HCT116 (cell line): ENCODE results near the gene WRAP53. TPM values are rescaled to one million over a fixed set of nuclear protein-coding genes. Genes with fewer than 3 reads are reported as not detected.

Experiments
- ATAC-seq: fragments of 200-7000 bp; cut with Tn5 transposase; 2 replicates; pipeline ENCODE4 v1.9.1; 2020; ENCODE audit warnings: mild to moderate bottlenecking, moderate library complexity
- BruUV-seq: library from RNA; stranded (reverse); fragments of 400-500 nt; replicated peaks from 2 replicates; lab custom pipeline; 2021; lab: Mats Ljungman, UMichigan
- CTCF ChIA-PET: fragments of 300-600 bp; sonication (Branson Sonifier 250); formaldehyde crosslinking; loops from one replicate; lab custom pipeline; 2021; ENCODE audit warnings: antibody characterized with exemption; lab: Charles Lee
- POLR2A ChIA-PET: fragments of 300-600, 350-600 bp; sonication (Branson Sonifier 250); formaldehyde crosslinking; loops from one replicate; lab custom pipeline; 2021; ENCODE audit warnings: antibody characterized with exemption; lab: Charles Lee
- RAD21 ChIA-PET, 2 experiments: fragments of 300-600 bp; sonication (Branson Sonifier 250); formaldehyde crosslinking; loops; one replicate each; lab custom pipeline; 2023; ENCODE audit warnings: low total read pairs in 2 of 2; ENCODE audit not compliant: uncharacterized antibody in 2 of 2, unreplicated experiment in 2 of 2, low non-redundant PET in 1 of 2; lab: Charles Lee
- DNase-seq: peaks from one replicate; pipeline ENCODE4 v3.0.0-alpha.2; 2010; ENCODE audit warnings: low read depth, low spot score
- H2AFZ ChIP-seq: fragments of 200-600 bp; shearing (Covaris generic), sonication (generic); 2 replicates; pipeline ENCODE4 v1.6.1; 2017; ENCODE audit warnings: low read depth, mixed run types, mixed read lengths, antibody characterized with exemption, low read length; ENCODE audit not compliant: poor library complexity, severe bottlenecking
- H3K27ac ChIP-seq: 2 replicates; pipeline ENCODE4 v1.5.1; 2012; ENCODE audit warnings: low read depth, low read length
- H3K27me3 ChIP-seq: fragments of 200-600 bp; sonication (generic); 2 replicates; pipeline ENCODE4 v1.6.1; 2016; ENCODE audit warnings: mixed run types, low read length, mixed read lengths; ENCODE audit not compliant: insufficient read depth
- H3K36me3 ChIP-seq, 2 experiments: fragments of 200-500 bp in 1 of 2; fragments of 200-600 bp in 1 of 2; sonication (Bioruptor generic) in 1 of 2; sonication (generic) in 1 of 2; 2 replicates each; pipeline versions ENCODE4 v1.5.1 to v1.6.1; 2014 to 2016; ENCODE audit warnings: low read length in 2 of 2, inconsistent platforms in 1 of 2, mixed read lengths in 1 of 2, mixed run types in 1 of 2; ENCODE audit not compliant: insufficient read depth in 2 of 2, control insufficient read depth in 1 of 2
- H3K4me1 ChIP-seq, 2 experiments: fragments of 200-600 bp in 1 of 2; sonication (generic) in 1 of 2; 2 replicates each; pipeline versions ENCODE4 v1.5.1 to v1.6.1; 2012 to 2017; ENCODE audit warnings: low read length in 2 of 2, inconsistent platforms in 1 of 2, mild to moderate bottlenecking in 1 of 2, mixed read lengths in 1 of 2, mixed run types in 1 of 2, moderate library complexity in 1 of 2; ENCODE audit not compliant: insufficient read depth in 2 of 2, control insufficient read depth in 1 of 2
- H3K4me2 ChIP-seq: fragments of 200-600 bp; sonication (generic); 2 replicates; pipeline ENCODE4 v1.6.1; 2017; ENCODE audit warnings: mixed run types, low read length, mixed read lengths
- H3K4me3 ChIP-seq, 2 experiments: fragments of 200-600 bp in 1 of 2; sonication (generic) in 1 of 2; replicated peaks in 1 of 2; 2 replicates each; pipeline ENCODE4 v1.5.1; 2011 to 2016; ENCODE audit warnings: low read length in 2 of 2, control low read depth in 1 of 2, low read depth in 1 of 2, mild to moderate bottlenecking in 1 of 2, mixed read lengths in 1 of 2, mixed run types in 1 of 2
- H3K79me2 ChIP-seq: fragments of 200-600 bp; sonication (generic); 2 replicates; pipeline ENCODE4 v1.6.1; 2017; ENCODE audit warnings: mild to moderate bottlenecking, mixed run types, low read length, moderate library complexity, mixed read lengths; ENCODE audit not compliant: insufficient read depth
- H3K9ac ChIP-seq: fragments of 200-600 bp; sonication (generic); 2 replicates; pipeline ENCODE4 v1.6.1; 2016; ENCODE audit warnings: low read length, mixed read lengths
- H3K9me2 ChIP-seq: fragments of 200-600 bp; sonication (generic), shearing (Covaris generic); 2 replicates; pipeline ENCODE4 v1.6.1; 2017; ENCODE audit warnings: mixed run types, mild to moderate bottlenecking, moderate library complexity; ENCODE audit not compliant: insufficient read depth
- H3K9me3 ChIP-seq, 2 experiments: fragments of 200-500 bp in 1 of 2; fragments of 200-600 bp in 1 of 2; sonication (Bioruptor generic) in 1 of 2; sonication (generic) in 1 of 2; 2 replicates each; pipeline ENCODE4 v1.6.1; 2014 to 2017; ENCODE audit warnings: low read length in 2 of 2, mixed read lengths in 2 of 2, inconsistent platforms in 1 of 2, low read depth in 1 of 2, mild to moderate bottlenecking in 1 of 2, mixed run types in 1 of 2, moderate library complexity in 1 of 2; ENCODE audit not compliant: control insufficient read depth in 1 of 2, insufficient read depth in 1 of 2
- H4K20me1 ChIP-seq: fragments of 200-600 bp; sonication (generic), shearing (Covaris generic); 2 replicates; pipeline ENCODE4 v1.6.1; 2017; ENCODE audit warnings: mixed run types, mild to moderate bottlenecking, moderate library complexity; ENCODE audit not compliant: insufficient read depth
- ATF3 ChIP-seq: IDR thresholded peaks from 2 replicates; pipeline ENCODE4 v1.6.1; 2012
- EGR1 ChIP-seq: IDR thresholded peaks from 2 replicates; pipeline ENCODE4 v1.6.1; 2012; ENCODE audit warnings: low read depth
- EZH2phosphoT487 ChIP-seq: fragments of 200-600 bp; IDR thresholded peaks from 2 replicates; pipeline ENCODE4 v1.6.1; 2018; ENCODE audit warnings: antibody characterized with exemption, borderline replicate concordance
- POLR2AphosphoS5 ChIP-seq: IDR thresholded peaks from 2 replicates; pipeline ENCODE4 v1.6.1; 2011; ENCODE audit warnings: mild to moderate bottlenecking, low read depth, low read length, moderate library complexity
- RAD21 ChIP-seq: IDR thresholded peaks from 2 replicates; pipeline ENCODE4 v1.6.1; 2012; ENCODE audit warnings: low read depth, mild to moderate bottlenecking
- SIN3A ChIP-seq: IDR thresholded peaks from 2 replicates; pipeline ENCODE4 v1.6.1; 2012; ENCODE audit warnings: low read depth
- SRF ChIP-seq: IDR thresholded peaks from 2 replicates; pipeline ENCODE4 v1.6.1; 2012; ENCODE audit warnings: low read depth
- YY1 ChIP-seq: IDR thresholded peaks from 2 replicates; pipeline ENCODE4 v1.6.1; 2011; ENCODE audit warnings: low read length, low read depth, moderate library complexity, mild to moderate bottlenecking; ENCODE audit not compliant: insufficient replicate concordance; ENCODE audit errors: extremely low read depth
- ZFX ChIP-seq: fragments of 450-650 bp; IDR thresholded peaks from 2 replicates; pipeline ENCODE4 v1.6.1; 2017
- ZNF274 ChIP-seq: fragments of 200-500 bp; sonication (Bioruptor generic); IDR thresholded peaks from 2 replicates; pipeline ENCODE4 v1.6.1; 2014; ENCODE audit warnings: mild to moderate bottlenecking, low read depth, low read length, inconsistent platforms
- intact Hi-C: fragments of 100-400 bp; cut with micrococcal nuclease; formaldehyde crosslinking; loops from 2 replicates; pipeline ENCODE4 v1.10.0; 2022
- total RNA-seq: library from RNA; stranded (reverse); gene quantifications from one replicate; pipeline ENCODE4 v1.2.1, GENCODE V29; 2021; ENCODE audit not compliant: unreplicated experiment
- TF ChIP-seq, protein P1 (sequence below), 3 experiments: fragments of 200-600 bp in 1 of 3; sonication (generic) in 1 of 3; IDR thresholded peaks in 2 of 3; conservative IDR thresholded peaks in 1 of 3; 2 replicates each; pipeline ENCODE4 v1.5.1; 2012 to 2017; ENCODE audit warnings: low read depth in 2 of 3, low read length in 2 of 3, antibody characterized with exemption in 1 of 3, borderline replicate concordance in 1 of 3, control low read depth in 1 of 3, mild to moderate bottlenecking in 1 of 3, mixed read lengths in 1 of 3, mixed run types in 1 of 3, moderate library complexity in 1 of 3; ENCODE audit not compliant: insufficient read depth in 1 of 3
- TF ChIP-seq, protein P2 (sequence below): IDR thresholded peaks from 2 replicates; pipeline ENCODE4 v1.6.1; 2011; ENCODE audit warnings: mild to moderate bottlenecking, low read length, moderate library complexity; ENCODE audit not compliant: insufficient replicate concordance; ENCODE audit errors: extremely low read depth

The WRAP53 gene
- total RNA-seq, 1 experiment from 2014 or later = 28.8 TPM

DNA sequence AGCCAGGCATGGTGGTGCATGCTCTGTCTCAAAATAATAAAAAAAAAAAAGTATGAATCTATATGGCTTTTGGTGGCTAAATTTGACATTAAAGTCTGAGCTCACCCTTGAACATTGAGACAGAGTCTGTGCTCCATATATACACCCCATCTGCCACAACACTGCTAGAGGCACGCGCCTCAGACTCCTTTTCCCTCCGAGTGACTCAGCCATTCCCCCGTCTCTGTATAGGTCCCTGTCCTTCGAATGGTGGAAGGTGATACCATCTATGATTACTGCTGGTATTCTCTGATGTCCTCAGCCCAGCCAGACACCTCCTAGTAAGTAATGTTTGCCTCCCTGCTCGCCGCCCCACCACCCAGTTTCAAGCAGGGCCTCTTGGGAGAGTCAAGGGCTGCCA is 12.2 kb downstream of the WRAP53 start:
- Histone ChIP-seq H3K9ac (no peak overlapping the region), H3K9me2 (no peaks in the 10 kb centered on the region), H3K9me3 (no peaks in the 10 kb centered on the region), H2AFZ (no peak overlapping the region), H3K79me2 (no peaks in the 10 kb centered on the region), H3K4me1 (peaks cover 0 to 10% of the 10 kb centered on the region in 2 experiments; a peak in 1 of 4 replicates), H3K27me3 (no peaks in the 10 kb centered on the region), H3K27ac (no peak overlapping the region), H3K4me3 (no peak overlapping the region), H3K4me2 (no peak overlapping the region), H3K36me3 (peaks cover 3 to 9% of the 10 kb centered on the region in 2 experiments; a peak in 2 of 4 replicates), H4K20me1 (no peaks in the 10 kb centered on the region)
- no peak for ATAC-seq
- no TSS peak for BruUV-seq
- no peak for DNase-seq
- TF ChIP-seq EZH2phosphoT487 = no peak
- no peak for TF ChIP-seq SRF
- TF ChIP-seq ZFX = no peak
- no peak for TF ChIP-seq POLR2AphosphoS5
- ChIA-PET CTCF (no interaction called here), RAD21 (no interaction called here), POLR2A (interaction anchor here (0.7 kb wide), 1 partner anchor 10 kb away, joined by 3 read pairs; no protein-coding TSS in a partner anchor)
- intact Hi-C loops = no loop called here

- ChIA-PET CTCF (interaction anchor here (0.6 kb wide), 1 partner anchor 459 kb away, joined by 3 read pairs; no protein-coding TSS in a partner anchor), RAD21 (no interaction called here), POLR2A (no interaction called here)
- no peak overlapping the region for H3K4me3 ChIP-seq
- no peak overlapping the region for H2AFZ ChIP-seq
- ATAC-seq (no peak), DNase-seq (no peak)
- no peak overlapping the region for H3K27ac ChIP-seq
- no peaks in the 10 kb centered on the region for H3K9me2 ChIP-seq
- H3K36me3 ChIP-seq = peaks cover 3 to 5% of the 10 kb centered on the region in 2 experiments; a peak in 1 of 4 replicates
- H3K9me3 ChIP-seq = no peaks in the 10 kb centered on the region
- no TSS peak for BruUV-seq
- TF ChIP-seq, protein P1, sequence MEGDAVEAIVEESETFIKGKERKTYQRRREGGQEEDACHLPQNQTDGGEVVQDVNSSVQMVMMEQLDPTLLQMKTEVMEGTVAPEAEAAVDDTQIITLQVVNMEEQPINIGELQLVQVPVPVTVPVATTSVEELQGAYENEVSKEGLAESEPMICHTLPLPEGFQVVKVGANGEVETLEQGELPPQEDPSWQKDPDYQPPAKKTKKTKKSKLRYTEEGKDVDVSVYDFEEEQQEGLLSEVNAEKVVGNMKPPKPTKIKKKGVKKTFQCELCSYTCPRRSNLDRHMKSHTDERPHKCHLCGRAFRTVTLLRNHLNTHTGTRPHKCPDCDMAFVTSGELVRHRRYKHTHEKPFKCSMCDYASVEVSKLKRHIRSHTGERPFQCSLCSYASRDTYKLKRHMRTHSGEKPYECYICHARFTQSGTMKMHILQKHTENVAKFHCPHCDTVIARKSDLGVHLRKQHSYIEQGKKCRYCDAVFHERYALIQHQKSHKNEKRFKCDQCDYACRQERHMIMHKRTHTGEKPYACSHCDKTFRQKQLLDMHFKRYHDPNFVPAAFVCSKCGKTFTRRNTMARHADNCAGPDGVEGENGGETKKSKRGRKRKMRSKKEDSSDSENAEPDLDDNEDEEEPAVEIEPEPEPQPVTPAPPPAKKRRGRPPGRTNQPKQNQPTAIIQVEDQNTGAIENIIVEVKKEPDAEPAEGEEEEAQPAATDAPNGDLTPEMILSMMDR (IDR thresholded peaks at IDR 0.05 in 2 of 3, conservative IDR thresholded peaks at IDR 0.05 in 1 of 3; ENCODE audit: borderline replicate concordance in 1 of 3, insufficient read depth in 1 of 3, low read depth in 2 of 3, low read length in 2 of 3) = no peak
- no peak for TF ChIP-seq EGR1
- no peak for TF ChIP-seq EZH2phosphoT487
- TF ChIP-seq, protein P2, sequence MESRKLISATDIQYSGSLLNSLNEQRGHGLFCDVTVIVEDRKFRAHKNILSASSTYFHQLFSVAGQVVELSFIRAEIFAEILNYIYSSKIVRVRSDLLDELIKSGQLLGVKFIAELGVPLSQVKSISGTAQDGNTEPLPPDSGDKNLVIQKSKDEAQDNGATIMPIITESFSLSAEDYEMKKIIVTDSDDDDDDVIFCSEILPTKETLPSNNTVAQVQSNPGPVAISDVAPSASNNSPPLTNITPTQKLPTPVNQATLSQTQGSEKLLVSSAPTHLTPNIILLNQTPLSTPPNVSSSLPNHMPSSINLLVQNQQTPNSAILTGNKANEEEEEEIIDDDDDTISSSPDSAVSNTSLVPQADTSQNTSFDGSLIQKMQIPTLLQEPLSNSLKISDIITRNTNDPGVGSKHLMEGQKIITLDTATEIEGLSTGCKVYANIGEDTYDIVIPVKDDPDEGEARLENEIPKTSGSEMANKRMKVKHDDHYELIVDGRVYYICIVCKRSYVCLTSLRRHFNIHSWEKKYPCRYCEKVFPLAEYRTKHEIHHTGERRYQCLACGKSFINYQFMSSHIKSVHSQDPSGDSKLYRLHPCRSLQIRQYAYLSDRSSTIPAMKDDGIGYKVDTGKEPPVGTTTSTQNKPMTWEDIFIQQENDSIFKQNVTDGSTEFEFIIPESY = no peak
- no peak for TF ChIP-seq ZNF274
- no peak for TF ChIP-seq RAD21
- TF ChIP-seq YY1 = no peak
- TF ChIP-seq ATF3 = no peak
- no peak for TF ChIP-seq SIN3A
- no peak overlapping the region for H3K4me2 ChIP-seq
- no peaks in the 10 kb centered on the region for H3K27me3 ChIP-seq
- no peaks in the 10 kb centered on the region for H4K20me1 ChIP-seq
- intact Hi-C loops = no loop called here
- peaks cover 0 to 10% of the 10 kb centered on the region in 2 experiments; a peak in 1 of 4 replicates for H3K4me1 ChIP-seq
- H3K9ac ChIP-seq = no peak overlapping the region
- H3K79me2 ChIP-seq = no peaks in the 10 kb centered on the region
These were observed 13.4 kb downstream of the WRAP53 start for GRCh38 chr17:7701681-7702080.
